GM12873 (cell line): ENCODE results near the gene CMTM2.
A peak's percentile ranks its signal among the peaks of the same experiment; 100 is the strongest.

Experiments
- TF ChIP-seq, protein P1 (sequence below): IDR thresholded peaks from 2 replicates; pipeline ENCODE4 v1.5.1; 2012; ENCODE audit warnings: low read depth, mild to moderate bottlenecking, moderate library complexity, low read length, control low read depth; ENCODE audit not compliant: insufficient read depth; ENCODE audit errors: missing control alignments

Gene CMTM2

DNA sequence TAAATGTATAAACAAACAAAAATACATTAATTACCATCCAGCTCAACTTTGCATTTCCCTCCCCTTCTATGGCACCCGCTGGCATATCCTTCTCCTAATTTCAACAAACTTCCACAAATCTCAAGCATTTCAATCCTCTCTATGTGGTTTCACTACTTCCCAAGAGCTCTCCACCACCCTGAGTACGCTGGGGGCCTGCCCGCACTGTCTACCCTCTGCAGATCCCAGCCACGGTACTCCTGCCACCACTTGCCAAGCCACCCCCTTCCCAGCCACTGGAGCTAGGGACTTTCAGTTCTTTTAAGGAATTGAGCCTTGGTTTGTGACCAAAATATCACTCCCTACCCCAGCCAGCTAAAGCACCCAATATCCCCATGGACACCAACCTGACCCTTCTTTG, 31.2 kb upstream of the CMTM2 start:
- TF ChIP-seq, protein P1, sequence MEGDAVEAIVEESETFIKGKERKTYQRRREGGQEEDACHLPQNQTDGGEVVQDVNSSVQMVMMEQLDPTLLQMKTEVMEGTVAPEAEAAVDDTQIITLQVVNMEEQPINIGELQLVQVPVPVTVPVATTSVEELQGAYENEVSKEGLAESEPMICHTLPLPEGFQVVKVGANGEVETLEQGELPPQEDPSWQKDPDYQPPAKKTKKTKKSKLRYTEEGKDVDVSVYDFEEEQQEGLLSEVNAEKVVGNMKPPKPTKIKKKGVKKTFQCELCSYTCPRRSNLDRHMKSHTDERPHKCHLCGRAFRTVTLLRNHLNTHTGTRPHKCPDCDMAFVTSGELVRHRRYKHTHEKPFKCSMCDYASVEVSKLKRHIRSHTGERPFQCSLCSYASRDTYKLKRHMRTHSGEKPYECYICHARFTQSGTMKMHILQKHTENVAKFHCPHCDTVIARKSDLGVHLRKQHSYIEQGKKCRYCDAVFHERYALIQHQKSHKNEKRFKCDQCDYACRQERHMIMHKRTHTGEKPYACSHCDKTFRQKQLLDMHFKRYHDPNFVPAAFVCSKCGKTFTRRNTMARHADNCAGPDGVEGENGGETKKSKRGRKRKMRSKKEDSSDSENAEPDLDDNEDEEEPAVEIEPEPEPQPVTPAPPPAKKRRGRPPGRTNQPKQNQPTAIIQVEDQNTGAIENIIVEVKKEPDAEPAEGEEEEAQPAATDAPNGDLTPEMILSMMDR = no peak

DNA sequence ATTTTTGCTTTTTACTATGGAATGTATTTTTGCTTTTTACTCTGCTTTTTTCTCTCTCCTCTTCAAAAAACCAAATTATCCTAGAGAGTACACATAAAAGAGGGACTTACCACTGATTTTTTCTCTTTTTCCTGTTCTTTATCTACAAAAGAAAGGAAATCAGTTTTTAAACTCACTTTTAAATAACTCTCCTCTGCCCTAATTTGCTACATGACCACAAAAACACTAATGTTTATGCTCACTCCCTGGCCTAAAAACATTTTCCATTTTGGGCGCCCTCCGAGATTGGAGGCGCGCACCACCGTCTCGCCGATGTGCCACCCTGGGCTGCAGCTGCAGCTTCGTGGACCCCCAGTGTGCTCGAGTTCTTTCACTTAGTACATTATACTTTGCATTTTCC, 30.4 kb upstream of the CMTM2 start:
- TF ChIP-seq, protein P1 = no peak

DNA sequence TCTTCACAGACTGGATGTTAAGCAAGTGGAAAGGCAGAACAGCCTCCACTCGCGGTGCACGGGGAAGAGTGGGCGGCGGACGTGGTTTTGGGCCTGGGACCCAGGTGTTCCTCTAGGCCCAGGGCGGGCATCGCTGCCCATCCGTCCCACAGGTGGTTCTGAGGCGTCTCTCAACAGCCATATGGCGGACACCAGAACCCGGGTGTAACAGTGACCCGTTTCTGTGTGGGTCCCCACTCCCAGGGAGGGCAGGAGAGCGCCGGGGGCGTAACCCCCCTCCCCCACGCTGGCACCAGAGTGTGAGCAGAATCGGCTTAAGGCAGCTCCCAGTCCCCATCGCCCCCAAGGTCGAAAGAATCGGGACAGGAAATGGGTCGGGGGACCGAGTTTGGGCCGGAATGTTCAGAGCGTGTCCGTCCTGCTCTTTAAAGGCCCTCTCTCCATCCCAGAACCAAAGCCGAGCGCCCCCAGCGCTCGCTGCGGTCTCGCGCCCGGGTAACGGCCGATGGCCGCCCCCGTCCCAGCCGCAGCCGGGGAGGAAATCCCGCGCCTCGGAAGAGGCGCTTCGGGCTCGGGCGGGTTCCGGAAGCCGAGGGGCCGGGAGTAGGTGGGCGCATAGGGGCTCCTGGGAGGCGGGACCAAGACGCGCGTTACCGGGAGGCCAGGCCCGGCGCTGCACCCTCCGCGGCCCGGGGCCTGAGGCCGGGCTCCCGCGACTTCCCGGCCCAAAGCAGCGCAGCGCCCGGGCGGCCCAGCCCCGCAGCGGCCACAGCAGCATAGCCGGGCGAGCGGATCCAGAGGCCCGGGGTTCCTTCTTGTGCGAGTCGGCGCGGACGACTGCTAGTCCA, 29.8 kb upstream of the CMTM2 start, which contains the start of gene TK2:
TK2 (minus strand) TSS at position 839 of the 848 bp plus-strand sequence; CDS start at position 778, 61 bp downstream.
- TF ChIP-seq, protein P1 = peak; percentile 31

DNA sequence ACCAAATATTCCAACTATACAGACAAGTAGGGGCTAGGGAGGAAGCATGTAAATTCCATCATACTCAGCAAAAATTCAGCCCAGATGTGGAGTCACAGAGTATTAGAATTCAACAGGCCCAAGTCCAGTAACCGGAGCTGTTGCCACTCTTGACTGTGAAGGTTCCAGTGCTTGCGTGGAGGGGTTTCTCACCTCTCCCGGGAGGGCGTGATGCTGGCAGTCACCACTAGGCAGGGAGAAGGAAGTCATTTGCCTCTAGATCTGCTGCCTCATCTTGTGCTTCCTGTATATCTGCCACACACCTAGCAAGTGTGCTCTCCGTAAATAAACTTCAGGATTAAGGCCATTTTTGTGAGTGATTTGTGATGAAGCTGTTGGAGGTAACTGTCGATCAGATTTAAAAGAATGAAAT, 27.9 kb upstream of the CMTM2 start:
- TF ChIP-seq, protein P1 = peak; percentile 61

DNA sequence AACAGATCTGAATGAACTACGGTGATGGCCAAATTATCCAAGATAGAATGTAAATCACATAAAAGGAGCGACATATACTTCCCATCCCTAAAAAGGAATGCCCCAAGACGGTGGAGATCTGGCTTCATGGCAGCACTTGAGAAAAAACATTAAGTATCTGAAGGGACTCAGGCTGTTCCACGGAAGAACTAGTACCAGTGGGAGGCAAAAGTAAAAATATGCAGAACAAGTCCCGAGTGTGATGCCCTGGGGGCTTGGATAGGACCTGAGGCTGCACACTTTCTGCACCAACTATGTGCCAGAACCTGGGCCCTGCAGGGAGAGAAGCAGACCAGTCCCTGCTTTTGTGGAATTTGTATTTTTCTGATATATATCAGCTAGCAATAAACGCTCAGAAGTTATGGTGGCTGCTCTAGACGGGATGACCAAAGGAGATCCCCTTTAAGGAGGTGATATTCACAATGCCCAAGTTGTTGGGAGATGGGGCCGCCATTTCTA, 27.4 kb upstream of the CMTM2 start:
- TF ChIP-seq, protein P1 = no peak

DNA sequence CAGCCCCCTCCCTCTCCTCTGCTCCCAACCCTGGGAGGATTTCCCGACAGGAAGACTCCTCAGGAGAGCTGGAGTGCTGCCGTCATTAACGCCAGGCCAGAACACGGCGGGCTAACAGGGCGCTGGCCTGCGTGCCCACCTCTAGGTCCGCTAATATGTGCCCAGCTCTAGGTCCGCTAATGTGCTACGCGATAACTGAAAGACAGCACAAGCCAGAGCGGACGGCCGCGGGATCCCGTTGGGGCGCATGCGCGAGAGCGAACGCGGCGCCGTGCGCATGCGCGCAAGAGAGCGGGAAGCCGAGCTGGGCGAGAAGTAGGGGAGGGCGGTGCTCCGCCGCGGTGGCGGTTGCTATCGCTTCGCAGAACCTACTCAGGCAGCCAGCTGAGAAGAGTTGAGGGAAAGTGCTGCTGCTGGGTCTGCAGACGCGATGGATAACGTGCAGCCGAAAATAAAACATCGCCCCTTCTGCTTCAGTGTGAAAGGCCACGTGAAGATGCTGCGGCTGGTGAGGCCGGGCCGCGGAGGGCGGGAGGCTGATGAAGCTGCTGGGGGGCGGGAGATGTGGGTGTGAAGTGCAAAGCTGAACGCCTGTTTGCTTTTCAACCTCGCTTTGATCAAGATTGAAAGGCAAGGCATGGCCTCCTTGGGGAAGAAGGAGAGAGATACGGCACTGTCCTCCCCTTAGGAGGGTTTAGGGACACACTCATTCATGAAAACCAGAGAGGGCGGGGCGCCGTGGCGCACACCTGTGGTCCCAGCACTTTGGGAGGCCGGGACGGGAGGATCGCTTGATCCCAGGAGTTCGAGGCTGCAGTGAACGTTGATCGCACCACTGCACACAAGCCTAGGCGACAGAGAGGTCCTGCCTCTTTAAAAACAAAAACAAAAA, 26.7 kb upstream of the CMTM2 start, which contains the start of gene CKLF:
CKLF (plus strand) TSS at position 291 of the 892 bp plus-strand sequence; CDS start at position 431, 140 bp downstream.
- TF ChIP-seq, protein P1 = no peak
